Heart right ventricle (tissue), 16 donors: ENCODE results near the gene TDRD7. TPM values are rescaled to one million over a fixed set of nuclear protein-coding genes. Genes with fewer than 3 reads are reported as not detected.

Source experiments
- ATAC-seq, 8 donors: fragments of 200-7000 bp; cut with Tn5 transposase; one replicate each; pipeline ENCODE4 v1.9.1; 2020; ENCODE audit warnings: mild to moderate bottlenecking in 8 of 8, moderate library complexity in 8 of 8, moderate number of reproducible peaks in 1 of 8
- DNase-seq, 2 donors: peaks; one replicate each; pipeline ENCODE4 v3.0.0-alpha.2; 2020
- H3K27ac ChIP-seq, 10 donors: fragments of 200-600 bp; sonication (generic) in 2 of 10; one replicate each; pipeline versions ENCODE4 v1.5.0 to v1.8.0; 2020 to 2022; ENCODE audit warnings: mild to moderate bottlenecking in 3 of 10
- H3K27me3 ChIP-seq, 7 donors: fragments of 200-600 bp; one replicate each; pipeline ENCODE4 v1.8.0; 2021 to 2022; ENCODE audit warnings: mild to moderate bottlenecking in 2 of 7
- H3K36me3 ChIP-seq, 9 donors: fragments of 200-600 bp; sonication (generic) in 1 of 9; one replicate each; pipeline versions ENCODE4 v1.5.0 to v1.8.0; 2020 to 2022; ENCODE audit warnings: mild to moderate bottlenecking in 2 of 9
- H3K4me1 ChIP-seq, 9 donors: fragments of 200-600 bp; sonication (generic) in 1 of 9; one replicate each; pipeline versions ENCODE4 v1.5.0 to v1.8.0; 2020 to 2022; ENCODE audit warnings: mild to moderate bottlenecking in 4 of 9
- H3K4me3 ChIP-seq, 10 donors: fragments of 200-600 bp; sonication (generic) in 2 of 10; one replicate each; pipeline versions ENCODE4 v1.5.0 to v1.8.0; 2020 to 2022; ENCODE audit warnings: mild to moderate bottlenecking in 7 of 10, moderate library complexity in 2 of 10
- H3K9me3 ChIP-seq, 11 donors: fragments of 200-600 bp in 10 of 11; sonication (generic) in 2 of 11; one replicate each; pipeline versions ENCODE4 v1.5.0 to v1.8.0; 2013 to 2022; ENCODE audit warnings: mild to moderate bottlenecking in 2 of 11, control low read depth in 1 of 11, moderate library complexity in 1 of 11
- WGBS, 2 donors: extraction: QIAGEN DNeasy Blood & Tissue Kit; methylation state at CpG; one replicate each; pipeline ENCODE4 v1.1.7; 2013; ENCODE audit warnings: inconsistent platforms in 1 of 2; 5-methylcytosine and 5-hydroxymethylcytosine counted together
- intact Hi-C, 10 donors: fragments of 100-400 bp; cut with DNase I; formaldehyde crosslinking; loops; one replicate each; pipeline versions ENCODE4 v1.11.1 to v1.14.2; 2022
- polyA plus RNA-seq, 2 donors: library from polyadenylated mRNA; stranded (reverse); fragments of 200-250 nt; gene quantifications; one replicate each; pipeline ENCODE4 v1.2.3, GENCODE V29; 2013
- total RNA-seq, 10 donors: library from RNA; stranded (reverse); fragmentation: NEBNext Ultra II Directional in 3 of 10; extraction: Animal tissue kit (Norgen Biotek cat#: 25700) in 3 of 10; gene quantifications; one replicate each; pipeline versions ENCODE4 v1.2.1 to v1.2.4, GENCODE V29; 2021 to 2023
- TF ChIP-seq, protein P1 (sequence below), 9 donors: fragments of 200-600 bp; sonication (generic) in 2 of 9; IDR thresholded peaks; one replicate each; pipeline versions ENCODE4 v1.5.0 to v1.8.0; 2021 to 2022; ENCODE audit warnings: antibody characterized with exemption in 9 of 9, mild to moderate bottlenecking in 5 of 9, moderate library complexity in 1 of 9
- donor health status: Arrhythmogenic right ventricular cardiomyopathy.
- donor health status: ischemic (EF 13 %, LVEDD 7.1; RV severe dilation, severe dysfunction).
- donor health status: healthy with polysubstance abuse.
- donor health status: DM: no; HTN: yes; CAD: no.
- donor health status: DM: no; HTN: no; CAD: no.
- donor health status: ischemic (EF 25% LVEDD 6.9; RV normal size, moderate dysfunction).
- donor health status: ischemic (EF 25% LVEDD 5.7; RV mildly dilated, moderate dysfunction).
- donor health status: healthy.
- donor health status: DM: yes; HTN: yes; CAD: no.
- donor health status: Ischemic cardiomyopathy.
- donor health status: ischemic (EF 35%, LVEDD 5.7; RV mildly dilated, moderate dysfunction).
- donor health status: nonischemic (EF 11% LVEDD 7.7; RV severe dilation, severe dysfunction).
- donor health status: DM: yes; HTN: yes; CAD: no.
- donor health status: PGD.
- donor health status: ischemic (EF 29% LVEDD 5.4; RV normal size, mild dysfunction).
- donor health status: nonischemic (EF 23%, LVEDD 6.1; RV moderate dilation, normal function).

The TDRD7 gene
- total and polyA plus RNA-seq, 12 donors, result 4.0 to 12.8 (median 8.0) TPM

DNA sequence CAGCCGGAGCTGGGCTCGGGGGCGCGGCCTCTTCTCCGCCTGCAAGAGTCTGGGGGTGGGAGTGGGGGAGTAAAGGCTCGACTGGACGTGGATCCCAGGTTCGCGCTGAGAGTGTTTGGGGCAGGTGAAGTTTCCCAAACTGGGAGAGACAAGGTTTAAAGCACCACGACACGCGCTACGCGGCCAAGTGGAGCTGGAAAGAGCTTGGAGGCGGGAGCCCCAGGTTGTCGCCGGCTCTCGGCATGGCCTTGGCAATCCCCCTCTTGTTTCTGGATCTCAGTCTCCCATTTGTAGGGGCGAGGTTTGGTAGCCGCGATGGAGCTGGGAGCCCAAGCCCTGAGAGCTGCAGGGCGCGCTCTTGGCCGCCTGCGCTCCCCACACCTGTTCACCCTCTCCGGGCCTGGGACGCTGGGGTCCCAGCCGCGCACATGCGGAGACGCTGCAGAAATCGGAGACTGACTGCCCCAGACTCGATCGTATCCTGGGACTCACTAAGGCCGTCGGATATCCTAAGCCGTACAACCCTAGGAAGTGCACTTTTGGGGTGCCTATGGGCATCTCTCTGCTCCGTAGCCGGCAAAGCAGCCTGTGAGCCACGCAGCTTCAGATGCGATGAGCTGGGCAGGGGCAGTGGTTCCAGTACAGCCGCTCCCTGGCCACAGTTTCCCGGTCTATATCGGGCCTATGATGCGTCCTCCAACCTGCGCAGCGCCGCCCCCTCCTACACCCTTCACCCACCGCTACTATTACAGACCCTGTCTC, 90.5 kb downstream of the TDRD7 start:
- DNase-seq (peak; percentile 36 to 45), ATAC-seq (peak; percentile 30 to 82 (median 76))
- peaks cover 0 to 61% (median 8%) of the 10 kb centered on the region in 7 donors for H3K27me3 ChIP-seq
- H3K4me1 ChIP-seq, result peaks cover 9 to 68% (median 45%) of the 10 kb centered on the region in 9 donors
- H3K36me3 ChIP-seq, result no peaks in the 10 kb centered on the region
- H3K27ac ChIP-seq, result peak overlapping the region; percentile 83 to 98 (median 93)
- TF ChIP-seq, protein P1, sequence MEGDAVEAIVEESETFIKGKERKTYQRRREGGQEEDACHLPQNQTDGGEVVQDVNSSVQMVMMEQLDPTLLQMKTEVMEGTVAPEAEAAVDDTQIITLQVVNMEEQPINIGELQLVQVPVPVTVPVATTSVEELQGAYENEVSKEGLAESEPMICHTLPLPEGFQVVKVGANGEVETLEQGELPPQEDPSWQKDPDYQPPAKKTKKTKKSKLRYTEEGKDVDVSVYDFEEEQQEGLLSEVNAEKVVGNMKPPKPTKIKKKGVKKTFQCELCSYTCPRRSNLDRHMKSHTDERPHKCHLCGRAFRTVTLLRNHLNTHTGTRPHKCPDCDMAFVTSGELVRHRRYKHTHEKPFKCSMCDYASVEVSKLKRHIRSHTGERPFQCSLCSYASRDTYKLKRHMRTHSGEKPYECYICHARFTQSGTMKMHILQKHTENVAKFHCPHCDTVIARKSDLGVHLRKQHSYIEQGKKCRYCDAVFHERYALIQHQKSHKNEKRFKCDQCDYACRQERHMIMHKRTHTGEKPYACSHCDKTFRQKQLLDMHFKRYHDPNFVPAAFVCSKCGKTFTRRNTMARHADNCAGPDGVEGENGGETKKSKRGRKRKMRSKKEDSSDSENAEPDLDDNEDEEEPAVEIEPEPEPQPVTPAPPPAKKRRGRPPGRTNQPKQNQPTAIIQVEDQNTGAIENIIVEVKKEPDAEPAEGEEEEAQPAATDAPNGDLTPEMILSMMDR (IDR thresholded peaks at IDR 0.05), result no peak
- WGBS, 2 donors, result 6 to 9% methylated on average over 47 to 49 of the region's 49 CpGs
- intact Hi-C loops, result loop anchor here in 7 of 10 donors (2.0 to 10.0 kb wide), 6 partner anchors 55 to 96 kb away; no protein-coding TSS in a partner anchor
- peak overlapping the region; percentile 62 to 99 (median 84) for H3K4me3 ChIP-seq
- no peaks in the 10 kb centered on the region for H3K9me3 ChIP-seq

DNA sequence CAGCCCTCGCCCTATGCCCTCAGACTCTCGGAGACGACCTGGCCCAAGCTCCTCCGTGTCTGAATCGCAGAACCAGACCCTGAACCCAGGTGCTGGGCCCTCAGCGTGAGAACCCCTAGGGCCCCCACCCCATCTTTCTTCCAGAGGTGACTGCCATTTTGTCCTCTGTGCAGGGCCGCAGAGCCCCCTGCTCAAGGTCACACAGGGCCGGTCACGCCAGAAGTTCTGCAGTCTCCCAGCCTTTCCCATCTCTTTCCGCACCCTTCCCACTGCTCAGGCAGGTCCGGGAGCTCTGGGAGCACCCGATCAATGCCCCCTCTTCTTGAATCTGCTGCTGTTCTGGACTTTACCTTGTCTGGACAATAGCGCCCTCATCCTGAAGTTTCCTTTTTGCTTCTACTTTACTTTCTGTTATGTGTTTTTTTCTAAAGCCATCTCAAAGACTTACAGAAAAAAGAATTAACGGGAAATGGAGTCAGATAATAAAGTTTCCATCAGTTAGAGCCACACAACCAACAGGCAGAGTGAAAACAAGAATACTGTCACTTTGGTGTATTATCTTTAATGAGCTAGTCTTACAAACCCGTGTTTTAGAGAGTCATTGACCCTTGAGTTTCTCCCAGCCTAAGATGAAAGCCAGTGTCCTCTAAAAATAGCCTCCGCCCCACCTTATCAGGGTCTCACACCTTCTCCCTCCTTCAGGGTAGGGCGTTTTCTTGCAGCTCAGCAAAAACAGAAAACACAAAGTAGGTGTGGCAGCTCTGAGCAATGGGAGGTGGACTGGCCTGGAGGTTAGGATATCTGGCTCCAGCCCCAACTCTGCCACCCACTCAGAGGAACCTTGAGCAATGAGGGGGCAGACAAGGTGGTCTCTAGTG, 91.3 kb downstream of the TDRD7 start:
- intact Hi-C loops, result loop anchor here in 7 of 10 donors (1.0 to 10.0 kb wide), 7 partner anchors 22 to 96 kb away; no protein-coding TSS in a partner anchor
- Histone ChIP-seq H3K4me3 (peak overlapping the region in 9 of 10 donors; percentile 63 to 99 (median 85)), H3K9me3 (no peaks in the 10 kb centered on the region), H3K27me3 (peaks cover 0 to 61% (median 8%) of the 10 kb centered on the region in 7 donors), H3K4me1 (peaks cover 9 to 71% (median 47%) of the 10 kb centered on the region in 9 donors), H3K36me3 (no peaks in the 10 kb centered on the region), H3K27ac (peak overlapping the region; percentile 83 to 98 (median 93))
- ATAC-seq (peak in 6 of 8 donors; percentile 9 to 42 (median 26)), DNase-seq (peak in 1 of 2 donors; percentile 21)
- WGBS, 2 donors, result 18 to 33% methylated on average over 17 of the region's 17 CpGs
- TF ChIP-seq, protein P1 (IDR thresholded peaks at IDR 0.05), result peak in 3 of 9 donors; percentile 20 to 34 (median 26)

DNA sequence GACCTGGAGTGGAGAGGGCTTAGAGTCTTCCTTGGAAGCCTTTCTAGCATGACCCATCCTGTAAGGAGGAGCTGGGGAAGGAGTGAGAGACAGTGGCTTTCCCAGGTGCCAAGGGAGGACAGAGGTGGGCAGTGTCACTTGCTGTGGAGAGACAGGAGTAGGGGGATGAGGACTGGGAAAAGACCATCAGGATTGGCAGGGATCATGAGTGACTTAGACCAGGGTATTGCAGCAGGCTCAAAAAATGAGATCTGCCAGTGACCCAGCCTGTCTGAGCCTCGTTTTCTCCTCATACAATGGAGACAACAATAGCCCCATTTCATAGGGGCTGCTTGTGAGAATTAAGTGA, 91.9 kb downstream of the TDRD7 start:
- DNase-seq, result no peak
- 50 to 60% methylated on average over 1 of the region's 1 CpG for WGBS, 2 donors
- ATAC-seq, result peak in 1 of 8 donors; percentile 1
- peak overlapping the region in 3 of 10 donors; percentile 85 to 91 (median 86) for H3K4me3 ChIP-seq
- H3K9me3 ChIP-seq, result no peaks in the 10 kb centered on the region
- H3K27me3 ChIP-seq, result peaks cover 0 to 61% (median 8%) of the 10 kb centered on the region in 7 donors
- H3K4me1 ChIP-seq, result peaks cover 9 to 77% (median 48%) of the 10 kb centered on the region in 9 donors
- H3K36me3 ChIP-seq, result no peaks in the 10 kb centered on the region
- TF ChIP-seq, protein P1 (IDR thresholded peaks at IDR 0.05), result no peak
- peak overlapping the region; percentile 56 to 98 (median 92) for H3K27ac ChIP-seq
- intact Hi-C loops, result loop anchor here in 7 of 10 donors (1.0 to 10.0 kb wide), 7 partner anchors 21 to 95 kb away; no protein-coding TSS in a partner anchor
